Sigmoid colon (tissue), 7 donors: Measurements from ENCODE around the gene IL15RA. TPM values are rescaled to one million over a fixed set of nuclear protein-coding genes. Genes with fewer than 3 reads are reported as not detected.
"Not testable (repeated sequence)": the region's sequence is repeated elsewhere in the genome, so short reads cannot be mapped to it uniquely, and the experiment has no call there.

ENCODE experiments used
- DNase-seq: peaks from one replicate; pipeline ENCODE4 v3.0.0-alpha.2; 2019
- H3K27ac ChIP-seq, 4 donors: fragments of 200-600 bp; sonication (generic); one replicate each; pipeline ENCODE4 v1.5.1; 2016 to 2019; ENCODE audit warnings: mild to moderate bottlenecking in 1 of 4
- H3K27me3 ChIP-seq, 3 donors: fragments of 200-600 bp; sonication (generic); one replicate each; pipeline ENCODE4 v1.5.1; 2019; ENCODE audit warnings: mild to moderate bottlenecking in 1 of 3
- H3K36me3 ChIP-seq, 4 donors: fragments of 200-600 bp; sonication (generic); one replicate each; pipeline ENCODE4 v1.5.1; 2016 to 2019
- H3K4me1 ChIP-seq, 4 donors: fragments of 200-600 bp; sonication (generic); one replicate each; pipeline ENCODE4 v1.5.1; 2017 to 2019
- H3K4me3 ChIP-seq, 4 donors: fragments of 200-600 bp; sonication (generic); one replicate each; pipeline ENCODE4 v1.5.1; 2017 to 2019; ENCODE audit warnings: mild to moderate bottlenecking in 2 of 4, moderate library complexity in 1 of 4
- H3K9me3 ChIP-seq, 4 donors: fragments of 200-600 bp in 3 of 4; sonication (generic) in 3 of 4; one replicate each; pipeline versions ENCODE4 v1.5.1 to v1.6.1; 2013 to 2019
- EP300 ChIP-seq, 4 donors: sonication (generic); formaldehyde crosslinking; IDR thresholded peaks; one replicate each; pipeline ENCODE4 v1.6.1; 2017; ENCODE audit warnings: antibody characterized with exemption in 4 of 4
- POLR2A ChIP-seq, 2 donors: fragments of 450-650 bp; IDR thresholded peaks; one replicate each; pipeline ENCODE4 v1.6.1; 2016; ENCODE audit warnings: antibody characterized with exemption in 2 of 2, mild to moderate bottlenecking in 2 of 2, moderate library complexity in 2 of 2
- POLR2AphosphoS5 ChIP-seq, 4 donors: sonication (generic); formaldehyde crosslinking; IDR thresholded peaks; one replicate each; pipeline ENCODE4 v1.6.1; 2017; ENCODE audit warnings: antibody characterized with exemption in 4 of 4
- WGBS, 2 donors: extraction: QIAGEN DNeasy Blood & Tissue Kit; methylation state at CpG; one replicate each; pipeline ENCODE4 v1.1.7; 2013; 5-methylcytosine and 5-hydroxymethylcytosine counted together
- intact Hi-C: fragments of 100-400 bp; cut with DNase I; formaldehyde crosslinking; loops from one replicate; pipeline ENCODE4 v1.15.1; 2023
- polyA plus RNA-seq, 3 donors: library from polyadenylated mRNA; stranded (reverse); fragments of 200-250 nt; gene quantifications; one replicate each; pipeline ENCODE4 v1.2.3, GENCODE V29; 2013
- total RNA-seq, 4 donors: library from RNA; depleted of rRNA; stranded (reverse); fragments of >200 nt; gene quantifications; one replicate each; pipeline ENCODE4 v1.1.0, GENCODE V29; 2016
- TF ChIP-seq, protein P1 (sequence below), 4 experiments: fragments of 450-650 bp in 3 of 4; fragments of 200-600 bp in 1 of 4; IDR thresholded peaks; one replicate each; pipeline ENCODE4 v1.5.1; 2016 to 2019; ENCODE audit warnings: antibody characterized with exemption in 4 of 4, mild to moderate bottlenecking in 3 of 4, moderate library complexity in 2 of 4
- donor health status: healthy with polysubstance abuse.
- donor health status: Bipolar disorder and iron deficiency.
- donor health status: healthy.

The IL15RA gene
- total and polyA plus RNA-seq, 7 donors, result 5.5 to 23.7 (median 15.8) TPM

GRCh38 chr10:5961405-5962100 lies 15.8 kb downstream of the IL15RA start:
- no peak overlapping the region for H3K4me3 ChIP-seq
- WGBS, 2 donors, result 94 to 95% methylated on average over 29 of the region's 29 CpGs
- H3K4me1 ChIP-seq, result no peaks in the 10 kb centered on the region
- peak; percentile 48 for DNase-seq
- no peaks in the 10 kb centered on the region for H3K27me3 ChIP-seq
- H3K27ac ChIP-seq, result no peak overlapping the region
- peaks cover 0 to 10% (median 0%) of the 10 kb centered on the region in 4 donors for H3K36me3 ChIP-seq
- TF ChIP-seq POLR2A (IDR thresholded peaks at IDR 0.05) (no peak), POLR2AphosphoS5 (IDR thresholded peaks at IDR 0.05) (no peak), EP300 (IDR thresholded peaks at IDR 0.05) (no peak)
- TF ChIP-seq, protein P1, sequence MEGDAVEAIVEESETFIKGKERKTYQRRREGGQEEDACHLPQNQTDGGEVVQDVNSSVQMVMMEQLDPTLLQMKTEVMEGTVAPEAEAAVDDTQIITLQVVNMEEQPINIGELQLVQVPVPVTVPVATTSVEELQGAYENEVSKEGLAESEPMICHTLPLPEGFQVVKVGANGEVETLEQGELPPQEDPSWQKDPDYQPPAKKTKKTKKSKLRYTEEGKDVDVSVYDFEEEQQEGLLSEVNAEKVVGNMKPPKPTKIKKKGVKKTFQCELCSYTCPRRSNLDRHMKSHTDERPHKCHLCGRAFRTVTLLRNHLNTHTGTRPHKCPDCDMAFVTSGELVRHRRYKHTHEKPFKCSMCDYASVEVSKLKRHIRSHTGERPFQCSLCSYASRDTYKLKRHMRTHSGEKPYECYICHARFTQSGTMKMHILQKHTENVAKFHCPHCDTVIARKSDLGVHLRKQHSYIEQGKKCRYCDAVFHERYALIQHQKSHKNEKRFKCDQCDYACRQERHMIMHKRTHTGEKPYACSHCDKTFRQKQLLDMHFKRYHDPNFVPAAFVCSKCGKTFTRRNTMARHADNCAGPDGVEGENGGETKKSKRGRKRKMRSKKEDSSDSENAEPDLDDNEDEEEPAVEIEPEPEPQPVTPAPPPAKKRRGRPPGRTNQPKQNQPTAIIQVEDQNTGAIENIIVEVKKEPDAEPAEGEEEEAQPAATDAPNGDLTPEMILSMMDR (IDR thresholded peaks at IDR 0.05), result no peak
- no peaks in the 10 kb centered on the region for H3K9me3 ChIP-seq
- intact Hi-C loops, result no loop called here

DNA sequence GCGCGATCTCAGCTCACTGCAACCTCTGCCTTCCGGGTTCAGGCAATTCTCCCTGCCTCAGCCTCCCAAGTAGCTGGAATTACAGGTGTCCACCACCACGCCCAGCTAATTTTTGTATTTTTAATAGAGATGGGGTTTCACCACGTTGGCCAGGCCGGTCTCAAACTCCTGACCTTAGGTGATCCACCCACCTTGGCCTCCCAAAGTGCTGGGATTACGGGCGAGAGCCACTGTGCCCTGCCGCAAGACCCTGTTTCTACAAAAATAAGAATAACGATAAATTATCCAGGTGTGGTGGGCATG lies 16.4 kb downstream of the IL15RA start:
- H3K4me1 ChIP-seq, H3K36me3 ChIP-seq, H3K4me3 ChIP-seq, intact Hi-C loops, H3K27ac ChIP-seq, H3K27me3 ChIP-seq, H3K9me3 ChIP-seq: not testable (repeated sequence)
- DNase-seq, result peak; percentile 20
- WGBS, 2 donors, result 93 to 95% methylated on average over 10 of the region's 10 CpGs

DNA sequence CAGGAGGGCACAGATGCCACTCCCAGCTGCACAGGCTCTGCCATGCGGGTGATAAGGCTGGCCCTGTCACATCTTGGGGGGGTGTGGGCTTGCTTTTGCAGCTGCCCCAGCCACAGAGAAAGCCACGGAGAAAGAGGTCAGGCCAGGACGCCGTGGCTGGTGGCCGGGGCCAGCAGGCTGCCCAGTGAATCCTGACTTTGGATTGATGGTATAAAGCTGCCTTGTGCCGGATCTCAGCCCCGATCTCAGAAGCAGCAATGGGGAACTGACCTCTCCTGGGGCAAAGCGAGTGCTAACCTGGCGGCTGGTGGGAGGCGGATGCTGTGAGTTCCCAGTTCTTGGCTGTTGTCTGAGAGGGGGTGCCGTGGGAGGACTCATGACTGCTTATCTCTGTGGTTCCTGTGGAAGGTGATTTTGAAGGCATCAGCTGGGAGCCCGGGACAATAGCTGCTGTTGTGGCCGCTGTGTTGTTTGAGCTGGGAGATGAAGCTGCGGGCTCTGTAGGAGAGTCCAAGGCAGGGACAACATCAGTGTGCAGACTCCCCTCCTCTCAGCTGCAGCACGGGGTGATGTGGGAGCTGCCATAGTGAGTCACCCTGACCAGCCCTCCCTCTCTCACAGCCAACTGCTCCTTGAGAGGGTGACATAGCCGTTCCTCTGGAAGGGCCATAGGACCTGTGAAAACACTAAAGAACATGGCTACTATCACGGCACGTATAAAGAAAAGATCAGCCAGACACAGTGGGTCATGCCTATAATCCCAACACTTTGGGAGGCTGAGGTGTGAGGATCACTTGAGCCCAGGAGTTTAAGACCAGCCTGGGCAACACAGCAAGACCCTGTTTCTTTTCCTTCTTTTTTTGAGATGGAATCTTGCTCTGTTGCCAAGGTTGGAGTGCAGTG lies 17.0 kb downstream of the IL15RA start:
- Histone ChIP-seq H3K4me3 (no peak overlapping the region), H3K36me3 (peaks cover 0 to 10% (median 0%) of the 10 kb centered on the region in 4 donors), H3K27ac (no peak overlapping the region), H3K9me3 (no peaks in the 10 kb centered on the region), H3K4me1 (no peaks in the 10 kb centered on the region), H3K27me3 (no peaks in the 10 kb centered on the region)
- WGBS, 2 donors, result 94 to 96% methylated on average over 18 of the region's 18 CpGs
- intact Hi-C loops, result no loop called here
- TF ChIP-seq, protein P1 (IDR thresholded peaks at IDR 0.05), result no peak
- TF ChIP-seq POLR2A (IDR thresholded peaks at IDR 0.05) (no peak), POLR2AphosphoS5 (IDR thresholded peaks at IDR 0.05) (no peak), EP300 (IDR thresholded peaks at IDR 0.05) (no peak)
- peak; percentile 32 for DNase-seq

GRCh38 chr10:5959581-5960069 lies 17.7 kb downstream of the IL15RA start:
- no peak overlapping the region for H3K27ac ChIP-seq
- WGBS, 2 donors, result 93 to 97% methylated on average over 10 of the region's 10 CpGs
- intact Hi-C loops, result no loop called here

More at GRCh38 chr10:5959581-5960069, 17.7 kb downstream of the IL15RA start:
- Histone ChIP-seq H3K4me3 (no peak overlapping the region), H3K27me3 (no peaks in the 10 kb centered on the region), H3K9me3 (no peaks in the 10 kb centered on the region), H3K36me3 (peaks cover 0 to 10% (median 0%) of the 10 kb centered on the region in 4 donors), H3K4me1 (no peaks in the 10 kb centered on the region)
- TF ChIP-seq POLR2A (IDR thresholded peaks at IDR 0.05) (no peak), EP300 (IDR thresholded peaks at IDR 0.05) (no peak), POLR2AphosphoS5 (IDR thresholded peaks at IDR 0.05) (no peak)
- TF ChIP-seq, protein P1 (IDR thresholded peaks at IDR 0.05), result no peak
- peak; percentile 48 for DNase-seq
